ENCODE results near the gene PRKG1. TPM values are rescaled to one million over a fixed set of nuclear protein-coding genes. Genes with fewer than 3 reads are reported as not detected.
A peak's percentile ranks its signal among the peaks of the same experiment; 100 is the strongest.

The PRKG1 gene
- total RNA-seq, 1 experiment from 2014 or later, result 7.4 TPM

DNA sequence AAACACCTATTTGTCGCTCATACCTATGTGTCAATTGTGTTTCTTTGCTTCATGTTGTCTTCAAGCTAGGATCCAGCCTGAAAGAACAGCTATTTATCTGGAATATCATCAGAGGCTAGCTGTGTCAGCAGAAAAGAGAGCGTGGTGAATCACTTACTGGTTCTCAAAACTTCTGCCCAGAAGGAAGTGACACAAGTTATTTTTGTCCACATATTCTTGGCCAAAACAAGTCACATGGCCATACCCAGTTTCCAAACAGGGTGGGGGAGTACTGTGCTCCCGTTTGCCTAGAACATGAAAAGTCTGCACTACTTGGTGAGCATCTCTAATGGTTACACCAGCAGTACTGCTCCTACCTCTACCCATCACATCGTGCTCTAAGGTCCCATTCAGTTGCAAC is 786.0 kb downstream of the PRKG1 start:
- no peaks in the 10 kb centered on the region for H4K20me1 ChIP-seq (ENCODE audit: low read length)
- no peak overlapping the region for H3K4me3 ChIP-seq (ENCODE audit: low read length)
- H2AFZ ChIP-seq (ENCODE audit: low read length), result no peak overlapping the region
- no peaks in the 10 kb centered on the region for H3K4me1 ChIP-seq (ENCODE audit: insufficient read depth, low read length)
- H3K4me2 ChIP-seq (ENCODE audit: low read length), result no peak overlapping the region
- peak; percentile 43; the same call in 1 of the 2 replicates for ATAC-seq
- POLR2A ChIA-PET (ENCODE audit: unreplicated experiment), result no interaction called here
- no peak overlapping the region for H3K27ac ChIP-seq (ENCODE audit: low read length)
- H3K9me3 ChIP-seq (ENCODE audit: low read length), result no peaks in the 10 kb centered on the region
- TF ChIP-seq EZH2 (IDR thresholded peaks at IDR 0.05; ENCODE audit: low read length, unreplicated experiment) (no peak), EZH2phosphoT487 (IDR thresholded peaks at IDR 0.05; ENCODE audit: borderline replicate concordance, low read length) (no peak), CTCF (conservative IDR thresholded peaks at IDR 0.05; ENCODE audit: low read depth, low read length) (no peak)
- H3K27me3 ChIP-seq (ENCODE audit: low read length), result no peaks in the 10 kb centered on the region
- intact Hi-C loops (cut with micrococcal nuclease), result no loop called here
- no TSS peak for BruUV-seq (replicated peaks)
- no peaks in the 10 kb centered on the region for H3K9me2 ChIP-seq (replicated peaks; ENCODE audit: low read length)
- no peaks in the 10 kb centered on the region for H3F3A ChIP-seq (ENCODE audit: low read length, unreplicated experiment)
- H3K79me2 ChIP-seq (ENCODE audit: low read length), result no peaks in the 10 kb centered on the region
- H3K9ac ChIP-seq (ENCODE audit: low read length), result no peak overlapping the region
- CTCF ChIA-PET, result no interaction called here
- peak; percentile 52 for DNase-seq
- H3K36me3 ChIP-seq (ENCODE audit: low read depth, low read length), result no peaks in the 10 kb centered on the region

GRCh38 chr10:51861051-51861450 is 786.8 kb downstream of the PRKG1 start:
- no peak overlapping the region for H3K4me3 ChIP-seq (ENCODE audit: low read length)
- no peaks in the 10 kb centered on the region for H3F3A ChIP-seq (ENCODE audit: low read length, unreplicated experiment)
- no peaks in the 10 kb centered on the region for H3K4me1 ChIP-seq (ENCODE audit: insufficient read depth, low read length)
- no peak for TF ChIP-seq CTCF (conservative IDR thresholded peaks at IDR 0.05; ENCODE audit: low read depth, low read length)
- TF ChIP-seq EZH2phosphoT487 (IDR thresholded peaks at IDR 0.05; ENCODE audit: borderline replicate concordance, low read length), result no peak
- TF ChIP-seq EZH2 (IDR thresholded peaks at IDR 0.05; ENCODE audit: low read length, unreplicated experiment), result no peak
- no peaks in the 10 kb centered on the region for H4K20me1 ChIP-seq (ENCODE audit: low read length)
- no peak overlapping the region for H3K4me2 ChIP-seq (ENCODE audit: low read length)
- no TSS peak for BruUV-seq (replicated peaks)
- H3K9ac ChIP-seq (ENCODE audit: low read length), result no peak overlapping the region
- H2AFZ ChIP-seq (ENCODE audit: low read length), result no peak overlapping the region
- no peak overlapping the region for H3K27ac ChIP-seq (ENCODE audit: low read length)
- H3K36me3 ChIP-seq (ENCODE audit: low read depth, low read length), result no peaks in the 10 kb centered on the region
- no peaks in the 10 kb centered on the region for H3K9me2 ChIP-seq (replicated peaks; ENCODE audit: low read length)
- no peaks in the 10 kb centered on the region for H3K27me3 ChIP-seq (ENCODE audit: low read length)
- intact Hi-C loops (cut with micrococcal nuclease), result no loop called here
- ATAC-seq, result no peak
- ChIA-PET CTCF (no interaction called here), POLR2A (ENCODE audit: unreplicated experiment) (no interaction called here)
- DNase-seq, result no peak
- H3K79me2 ChIP-seq (ENCODE audit: low read length), result no peaks in the 10 kb centered on the region
- H3K9me3 ChIP-seq (ENCODE audit: low read length), result no peaks in the 10 kb centered on the region

DNA sequence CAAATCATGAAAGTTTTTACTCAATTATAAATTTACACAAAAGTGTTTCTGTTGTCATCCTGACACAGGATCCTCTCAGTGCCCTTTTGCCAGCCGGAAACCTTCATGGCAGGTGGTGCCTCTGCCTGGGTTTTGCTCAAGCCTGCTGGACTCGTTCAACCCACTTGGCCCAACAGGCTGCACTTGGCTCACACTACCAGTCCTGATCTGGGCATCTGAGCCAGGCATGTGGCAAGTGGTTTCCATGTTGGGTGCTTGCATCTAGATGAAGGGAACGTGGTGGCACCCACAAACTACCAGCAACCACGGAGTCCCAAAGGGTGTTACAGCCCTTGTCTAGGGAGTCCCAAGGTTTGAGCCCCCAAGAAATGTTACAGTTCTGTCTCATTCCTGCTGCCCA is 787.4 kb downstream of the PRKG1 start:
- BruUV-seq (replicated peaks), result no TSS peak
- intact Hi-C loops (cut with micrococcal nuclease), result no loop called here
- Histone ChIP-seq H4K20me1 (ENCODE audit: low read length) (no peaks in the 10 kb centered on the region), H3K79me2 (ENCODE audit: low read length) (no peaks in the 10 kb centered on the region), H3F3A (ENCODE audit: low read length, unreplicated experiment) (no peaks in the 10 kb centered on the region), H3K4me1 (ENCODE audit: insufficient read depth, low read length) (no peaks in the 10 kb centered on the region), H3K4me3 (ENCODE audit: low read length) (no peak overlapping the region), H3K9me3 (ENCODE audit: low read length) (no peaks in the 10 kb centered on the region), H3K9me2 (replicated peaks; ENCODE audit: low read length) (no peaks in the 10 kb centered on the region), H2AFZ (ENCODE audit: low read length) (no peak overlapping the region), H3K9ac (ENCODE audit: low read length) (no peak overlapping the region), H3K27me3 (ENCODE audit: low read length) (no peaks in the 10 kb centered on the region), H3K27ac (ENCODE audit: low read length) (no peak overlapping the region), H3K4me2 (ENCODE audit: low read length) (no peak overlapping the region), H3K36me3 (ENCODE audit: low read depth, low read length) (no peaks in the 10 kb centered on the region)
- CTCF ChIA-PET, result no interaction called here
- POLR2A ChIA-PET (ENCODE audit: unreplicated experiment), result no interaction called here
- no peak for DNase-seq
- ATAC-seq, result no peak
- TF ChIP-seq EZH2phosphoT487 (IDR thresholded peaks at IDR 0.05; ENCODE audit: borderline replicate concordance, low read length), result no peak
